HL-60/S4 treated with retinoic acid at 250 ng/mL for 4 days and 3 days (cell line): Measurements from ENCODE around the gene CDKN1B.

Experiments
- in situ Hi-C: fragments of 300-500 bp; cut with MboI; formaldehyde crosslinking; loops from 2 replicates; pipeline ENCODE4 v1.7.0; 2022; ENCODE audit warnings: low sequenced_read_pairs

The CDKN1B gene

GRCh38 chr12:12745576-12746211, 28.5 kb downstream of the CDKN1B start:
- in situ Hi-C loops, result no loop called here

GRCh38 chr12:12747278-12747677, 30.1 kb downstream of the CDKN1B start:
- in situ Hi-C loops, result no loop called here

GRCh38 chr12:12748044-12748443, 30.9 kb downstream of the CDKN1B start:
- in situ Hi-C loops, result no loop called here

GRCh38 chr12:12749433-12749832, 32.3 kb downstream of the CDKN1B start:
- in situ Hi-C loops, result no loop called here

- in situ Hi-C loops, result no loop called here
Measured at GRCh38 chr12:12755923-12756322, 38.8 kb downstream of the CDKN1B start.

GRCh38 chr12:12757121-12757520, 40.0 kb downstream of the CDKN1B start:
- in situ Hi-C loops, result no loop called here

- in situ Hi-C loops, result no loop called here
Measured at GRCh38 chr12:12759234-12759915, 42.2 kb downstream of the CDKN1B start.

GRCh38 chr12:12764824-12765223, 47.7 kb downstream of the CDKN1B start:
- in situ Hi-C loops, result no loop called here

GRCh38 chr12:12770262-12770661, 53.1 kb downstream of the CDKN1B start:
- in situ Hi-C loops, result no loop called here
